ENCODE results near the gene FAM221B. TPM values are rescaled to one million over a fixed set of nuclear protein-coding genes. Genes with fewer than 3 reads are reported as not detected.

The FAM221B gene
- total and polyA plus RNA-seq, 2 of the 4 experiments (the other 2 are of a cell fraction) = not detected

DNA sequence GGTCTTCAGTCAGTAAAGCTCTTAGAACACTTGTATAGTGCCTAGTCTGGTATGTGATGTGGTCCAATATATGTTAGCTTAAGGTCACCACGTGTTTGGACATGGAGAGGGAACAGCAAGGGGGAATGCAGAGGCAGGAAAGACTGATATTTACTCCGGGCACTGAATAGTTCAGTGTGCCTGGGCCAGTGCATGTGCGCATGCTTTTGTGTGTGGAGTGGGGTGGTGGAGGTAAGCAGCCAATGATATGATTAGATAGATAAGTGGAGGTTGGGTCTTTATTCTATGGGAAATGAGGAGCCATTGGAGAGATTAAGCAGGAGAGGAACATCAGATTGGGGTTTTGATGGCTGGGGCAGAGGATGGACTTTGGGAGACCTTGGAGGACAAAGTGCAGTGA, 27.7 kb upstream of the FAM221B start:
- dilution Hi-C loops (cut with HindIII; ENCODE audit: low sequenced_read_pairs, unreplicated experiment) (no loop called here), intact Hi-C loops (cut with micrococcal nuclease) (no loop called here), in situ Hi-C loops (cut with MboI; ENCODE audit: low sequenced_read_pairs) (no loop called here)
- no peak for TF ChIP-seq BHLHE40 (IDR thresholded peaks at IDR 0.05; ENCODE audit: low read depth, low read length)
- TF ChIP-seq MXI1 (IDR thresholded peaks at IDR 0.05; ENCODE audit: borderline replicate concordance, low read depth, low read length) = no peak
- TF ChIP-seq MAFK (IDR thresholded peaks at IDR 0.05; ENCODE audit: low read depth, low read length) = no peak
- no peak for TF ChIP-seq RAD21 (IDR thresholded peaks at IDR 0.05; ENCODE audit: low read length)
- Histone ChIP-seq H3K4me3 (ENCODE audit: insufficient read depth, low read depth, low read length) (no peak overlapping the region), H4K5ac (ENCODE audit: low read depth, low read length) (no peak overlapping the region), H3K4me2 (ENCODE audit: low read depth, low read length) (no peak overlapping the region), H3K79me1 (ENCODE audit: low read depth in 1 of 2, low read length in 2 of 2) (no peaks in the 10 kb centered on the region), H3K23ac (ENCODE audit: low read depth, low read length) (no peak overlapping the region), H3K56ac (ENCODE audit: extremely low read depth, insufficient read depth, low read length) (no peak overlapping the region), H3K36me3 (ENCODE audit: control insufficient read depth, insufficient read depth, low read length) (peaks cover 3% of the 10 kb centered on the region; the same call in 1 of the 2 replicates), H3K4ac (ENCODE audit: low read depth, low read length) (no peak overlapping the region), H4K20me1 (ENCODE audit: insufficient read depth, low read length) (no peaks in the 10 kb centered on the region), H3K4me1 (ENCODE audit: control insufficient read depth, insufficient read depth, low read length) (no peaks in the 10 kb centered on the region), H2AFZ (replicated peaks; ENCODE audit: low read length, poor library complexity) (no peak overlapping the region), H2AK5ac (ENCODE audit: low read depth, low read length) (no peak overlapping the region), H2BK15ac (ENCODE audit: low read depth, low read length) (no peak overlapping the region), H3K9ac (ENCODE audit: low read depth, low read length) (no peak overlapping the region), H4K91ac (ENCODE audit: insufficient read depth, low read depth, low read length) (no peak overlapping the region), H3K9me3 (ENCODE audit: control insufficient read depth, insufficient read depth, low read length) (no peaks in the 10 kb centered on the region), H3K14ac (replicated peaks; ENCODE audit: low read depth, low read length) (no peak overlapping the region), H2AK9ac (replicated peaks; ENCODE audit: low read depth, low read length, poor library complexity) (no peak overlapping the region), H3K27ac (ENCODE audit: insufficient read depth, low read length) (no peak overlapping the region), H3K18ac (ENCODE audit: low read depth, low read length) (no peak overlapping the region), H3K27me3 (ENCODE audit: control insufficient read depth, insufficient read depth, low read length) (peaks cover 9% of the 10 kb centered on the region), H2BK5ac (ENCODE audit: low read depth, low read length, poor library complexity, severe bottlenecking) (no peak overlapping the region), H4K8ac (ENCODE audit: low read depth in 2 of 2, low read length in 2 of 2) (no peak overlapping the region), H2BK120ac (ENCODE audit: low read depth, low read length) (no peak overlapping the region), H2BK20ac (ENCODE audit: low read depth, low read length) (no peak overlapping the region), H3K9me1 (ENCODE audit: insufficient read depth, low read length) (no peaks in the 10 kb centered on the region)
- CTCF ChIA-PET = no interaction called here
- POLR2A ChIA-PET (ENCODE audit: unreplicated experiment) = no interaction called here
- BruUV-seq (replicated peaks) = no TSS peak
- WGBS, 2 experiments (ENCODE audit: extremely low coverage in 2 of 2, insufficient read length in 1 of 2) = 100% methylated on average over 1 of the region's 3 CpGs; no CpG with 5 or more reads in 1 of the 2 experiments
- ATAC-seq (ENCODE audit: low read depth) (no peak), DNase-seq (no peak)
